ENCODE results near the gene PPIB.
"Not testable (repeated sequence)": the region's sequence is repeated elsewhere in the genome, so short reads cannot be mapped to it uniquely, and the experiment has no call there.

The PPIB gene

DNA sequence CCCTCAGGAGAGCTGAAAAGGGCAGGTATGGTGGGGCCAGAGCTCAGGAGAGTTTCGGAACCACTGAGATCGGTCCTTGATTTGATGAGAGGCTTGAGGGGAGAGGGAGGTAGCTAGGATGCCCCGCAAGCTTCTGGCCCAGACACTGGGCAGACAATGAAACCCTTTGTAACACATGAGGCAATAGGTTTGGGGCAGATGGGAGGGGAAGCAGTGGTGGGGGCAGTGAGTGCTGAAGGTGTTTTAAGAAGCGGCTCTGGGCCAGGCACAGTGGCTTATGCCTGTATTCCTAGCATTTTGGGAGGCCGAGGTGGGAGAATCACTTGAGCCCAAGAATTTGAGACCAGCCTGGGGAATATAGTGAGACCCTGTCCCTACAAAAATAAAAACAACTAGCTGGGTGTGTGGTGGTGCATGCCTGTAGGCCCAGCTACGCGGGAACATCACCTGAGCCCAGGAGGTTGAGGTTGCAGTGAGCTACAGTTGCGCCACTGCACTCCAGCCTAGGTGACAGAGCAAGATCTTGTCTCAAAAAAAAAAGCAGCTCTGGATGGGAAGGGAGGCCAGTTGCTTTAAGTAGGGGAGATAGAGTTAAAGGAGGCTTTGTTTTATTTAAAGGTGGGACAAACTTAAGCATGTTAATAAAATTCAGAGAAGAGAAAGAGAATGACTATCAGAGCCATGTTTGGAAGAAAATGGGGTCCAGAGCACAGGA lies 20.9 kb downstream of the PPIB start:
- no peak for DNase-seq (ENCODE audit: low spot score)

DNA sequence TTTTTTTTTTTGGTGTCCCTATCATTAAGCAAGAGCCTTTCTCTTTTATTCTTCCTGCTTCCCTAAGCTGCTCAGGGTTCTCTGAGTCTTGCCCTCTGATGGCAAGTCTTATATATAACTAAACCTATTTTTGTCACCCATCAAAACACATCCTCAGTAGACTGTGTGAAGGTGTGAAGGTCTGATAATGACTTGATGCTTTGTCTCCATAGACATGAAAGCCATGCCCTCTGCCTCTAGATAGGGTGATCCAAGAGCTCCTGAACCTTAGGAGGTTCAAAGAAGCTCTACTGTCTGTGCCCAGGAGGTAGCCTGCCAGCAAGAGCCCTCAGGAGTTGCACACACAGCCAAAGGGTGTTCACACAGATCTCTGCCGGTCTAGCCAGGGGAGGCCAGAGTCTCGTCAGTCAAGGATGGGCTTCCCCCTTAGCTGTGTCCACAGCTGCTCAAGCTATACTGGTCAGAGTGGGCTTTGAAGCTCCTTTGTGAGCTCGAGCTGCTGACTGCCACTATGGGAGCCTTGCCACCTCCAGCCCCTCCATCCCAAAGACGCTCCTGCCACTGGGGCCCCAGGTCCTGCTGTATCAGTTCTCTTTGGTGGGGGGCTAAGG lies 24.4 kb downstream of the PPIB start:
- DNase-seq (ENCODE audit: low spot score): no peak

- DNase-seq (ENCODE audit: low spot score): no peak
Observed at GRCh38 chr15:64137226-64137833, 25.5 kb downstream of the PPIB start.

- no peak for DNase-seq (ENCODE audit: low spot score)
Observed at GRCh38 chr15:64136347-64136746, 26.5 kb downstream of the PPIB start.

- no peak for DNase-seq (ENCODE audit: low spot score)
Observed at GRCh38 chr15:64134345-64134829, 28.4 kb downstream of the PPIB start.

DNA sequence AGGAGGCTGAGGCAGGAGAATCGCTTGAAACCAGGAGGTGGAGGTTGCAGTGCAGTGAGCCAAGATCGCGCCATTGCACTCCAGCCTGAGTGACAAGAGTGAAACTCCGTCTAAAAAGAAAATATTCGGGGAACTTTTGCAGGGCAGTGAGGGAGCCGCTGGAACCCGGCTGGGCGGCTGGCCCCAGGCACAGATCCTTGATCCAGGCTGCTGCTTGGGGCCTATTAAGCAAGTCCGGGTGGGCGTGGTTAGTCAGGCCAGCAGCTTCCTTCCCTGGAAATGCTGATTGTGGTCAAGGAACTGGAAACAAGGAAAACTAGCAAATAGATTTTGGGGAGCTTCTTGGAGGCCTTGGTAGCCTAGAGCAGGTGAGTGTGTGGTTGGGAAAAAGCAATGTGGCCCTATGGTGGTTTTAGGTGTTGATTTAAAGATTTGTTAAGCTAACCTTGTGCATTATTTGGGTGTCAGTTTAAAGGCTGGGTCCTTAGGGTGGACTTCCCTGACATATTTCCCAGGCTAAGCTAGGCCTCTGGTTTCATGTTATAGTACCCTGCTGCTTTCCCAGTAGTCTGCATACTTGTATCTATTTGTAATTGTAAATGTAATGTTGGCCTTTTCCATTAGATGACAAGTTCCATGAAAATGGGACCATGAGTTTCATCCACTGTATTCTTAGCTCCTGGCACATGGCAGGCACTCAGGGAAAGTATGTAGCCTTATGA lies 29.0 kb downstream of the PPIB start:
- no peak for DNase-seq (ENCODE audit: low spot score)

DNA sequence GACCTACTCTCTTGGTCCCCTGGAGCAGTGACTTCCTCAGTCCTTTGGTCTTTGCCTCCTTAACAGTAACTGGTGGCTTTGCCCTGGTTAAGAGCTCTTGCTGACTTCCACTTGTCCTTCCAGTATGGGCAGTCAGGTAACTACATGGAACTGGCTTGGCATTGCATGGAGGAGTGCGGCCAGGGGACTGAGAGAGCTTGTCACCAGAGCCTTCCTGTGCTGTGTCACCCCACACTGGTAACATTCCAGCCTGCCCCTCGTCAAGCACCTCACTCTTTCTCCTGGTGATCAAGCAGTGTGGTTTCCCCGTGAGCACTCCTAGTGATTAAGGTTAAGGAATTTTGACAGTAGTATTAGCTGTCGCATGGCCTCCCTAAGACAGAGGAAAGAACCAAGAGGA lies 30.6 kb downstream of the PPIB start:
- DNase-seq (ENCODE audit: low spot score): no peak

DNA sequence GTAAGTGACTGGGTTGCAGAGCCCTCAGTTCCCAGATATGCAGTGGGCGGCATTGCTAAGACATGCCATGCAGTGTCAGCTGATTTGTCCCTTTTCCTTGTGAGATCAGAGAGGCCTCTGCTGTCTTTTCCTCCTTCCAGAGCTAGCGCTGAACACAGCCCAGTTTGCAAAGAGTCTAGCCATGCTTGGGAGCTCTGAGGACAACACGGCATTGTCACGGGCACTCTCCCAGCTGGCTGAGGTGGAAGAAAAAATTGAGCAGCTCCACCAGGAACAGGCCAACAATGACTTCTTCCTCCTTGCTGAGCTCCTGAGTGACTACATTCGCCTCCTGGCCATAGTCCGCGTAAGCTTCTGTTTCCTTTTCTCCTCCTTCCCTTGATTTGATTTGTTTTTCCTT lies 31.3 kb downstream of the PPIB start:
- no peak for DNase-seq (ENCODE audit: low spot score)

- DNase-seq (ENCODE audit: low spot score): no peak
Observed at GRCh38 chr15:64130159-64130558, 32.7 kb downstream of the PPIB start.

DNA sequence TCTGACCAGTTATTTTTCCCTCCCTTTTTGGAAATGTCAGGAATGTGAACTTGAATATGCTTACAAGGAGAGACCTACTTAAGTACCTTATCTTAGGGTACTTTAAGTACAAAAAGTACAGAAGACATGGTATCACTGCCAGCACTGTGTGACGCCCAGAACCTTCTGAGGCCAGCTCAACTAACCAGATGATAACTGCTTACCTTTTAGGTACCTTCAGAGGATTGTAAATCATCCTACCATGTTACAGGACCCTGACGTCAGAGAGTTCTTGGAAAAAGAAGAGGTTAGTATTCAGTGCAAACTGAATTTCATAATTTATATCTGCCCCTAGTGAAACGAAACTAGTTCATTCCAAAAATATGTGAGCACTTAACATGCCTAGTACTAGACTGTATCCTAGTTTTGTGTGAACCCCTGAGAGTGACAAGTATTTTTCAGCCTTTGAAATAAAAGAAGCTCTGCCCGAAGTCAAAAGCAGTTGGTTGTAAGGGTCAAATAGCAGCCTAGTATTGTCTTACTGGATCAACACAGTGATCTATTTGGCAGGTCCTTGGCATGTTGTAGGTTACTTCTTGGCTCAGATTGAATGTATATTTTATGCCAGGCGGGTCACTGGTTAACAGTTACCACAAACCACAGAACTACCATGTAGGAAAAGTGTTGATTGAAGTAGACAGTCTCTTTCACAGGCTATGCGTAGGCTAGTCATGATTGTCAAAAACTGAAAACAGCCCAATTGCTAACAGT lies 35.1 kb downstream of the PPIB start:
- no peak for DNase-seq (ENCODE audit: low spot score)

GRCh38 chr15:64125978-64126377 lies 36.8 kb downstream of the PPIB start:
- DNase-seq (ENCODE audit: low spot score): no peak

DNA sequence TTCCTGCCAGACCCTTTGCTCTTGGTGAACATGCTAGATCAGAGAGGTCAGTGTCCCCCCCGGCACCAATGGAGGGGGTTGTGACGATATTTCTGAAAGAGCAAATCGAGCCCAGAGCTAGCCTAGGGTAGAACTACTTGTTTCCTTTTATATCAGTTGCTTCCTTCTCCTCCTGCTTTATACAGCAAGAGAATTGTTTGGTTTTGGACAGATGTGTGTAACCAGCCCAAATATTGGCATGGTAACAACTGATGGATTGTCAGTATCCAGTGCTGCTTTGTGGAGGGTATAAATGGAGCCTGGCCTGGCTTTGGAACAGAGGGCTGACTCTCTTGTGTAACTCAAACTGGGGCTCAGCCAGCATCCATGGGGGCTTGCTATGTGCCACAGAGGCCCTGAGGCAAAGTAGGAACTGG lies 39.9 kb downstream of the PPIB start:
- DNase-seq (ENCODE audit: low spot score): no peak

GRCh38 chr15:64122444-64122843 lies 40.4 kb downstream of the PPIB start:
- no peak for DNase-seq (ENCODE audit: low spot score)

- no peak for DNase-seq (ENCODE audit: low spot score)
Observed at GRCh38 chr15:64121614-64122013, 41.2 kb downstream of the PPIB start.

DNA sequence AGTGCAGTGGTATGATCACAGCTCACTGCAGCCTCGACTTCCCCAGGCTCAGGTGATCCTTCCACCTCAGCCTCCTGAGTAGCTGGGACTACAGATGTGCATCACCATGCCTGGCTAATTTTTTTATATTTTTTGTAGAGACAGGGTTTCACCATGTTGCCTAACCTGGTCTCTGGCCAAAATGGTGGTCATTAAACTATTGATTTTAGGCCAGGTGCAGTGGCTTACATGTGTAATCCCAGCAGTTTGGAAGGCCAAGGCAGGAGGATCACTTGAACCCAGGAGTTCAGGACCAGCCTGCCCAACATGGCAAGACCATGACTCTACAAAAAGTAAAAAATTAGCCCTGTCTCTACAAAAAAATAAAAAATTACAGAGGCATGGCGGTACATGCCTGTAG lies 42.5 kb downstream of the PPIB start:
- not testable (repeated sequence) for DNase-seq (ENCODE audit: low spot score)

DNA sequence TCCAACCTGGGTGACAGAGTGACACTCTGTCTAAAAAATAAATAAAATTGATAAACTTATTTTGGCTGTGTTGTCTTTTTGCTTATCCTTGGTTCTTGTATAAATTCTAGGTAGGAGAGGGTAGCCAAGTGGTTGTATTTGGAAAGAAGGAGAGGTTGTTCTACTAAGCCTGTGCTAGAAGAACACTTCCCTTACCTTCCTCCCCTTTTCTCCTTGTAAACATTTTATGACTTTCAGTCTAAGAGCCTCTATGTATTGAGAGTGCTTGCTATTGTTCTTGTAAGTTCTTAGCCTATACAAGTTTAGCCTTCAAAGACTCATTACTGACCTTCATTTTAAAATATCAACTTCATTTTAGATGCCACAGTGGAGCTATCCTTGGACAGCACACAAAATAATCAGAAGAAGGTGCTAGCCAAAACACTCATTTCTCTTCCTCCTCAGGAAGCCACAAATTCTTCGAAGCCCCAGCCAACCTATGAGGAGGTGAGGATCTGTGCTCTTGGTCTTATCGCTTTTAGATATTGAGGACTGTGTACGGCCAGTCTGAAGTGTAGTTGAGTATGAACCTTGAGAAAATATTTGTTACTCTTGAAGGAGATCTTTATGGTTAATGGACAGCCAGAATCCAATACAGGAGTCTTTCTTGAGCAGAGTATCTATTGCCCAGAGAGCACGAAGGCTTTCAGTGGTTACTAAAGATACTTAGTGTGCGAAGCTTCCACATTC lies 44.9 kb downstream of the PPIB start:
- no peak for DNase-seq (ENCODE audit: low spot score)

DNA sequence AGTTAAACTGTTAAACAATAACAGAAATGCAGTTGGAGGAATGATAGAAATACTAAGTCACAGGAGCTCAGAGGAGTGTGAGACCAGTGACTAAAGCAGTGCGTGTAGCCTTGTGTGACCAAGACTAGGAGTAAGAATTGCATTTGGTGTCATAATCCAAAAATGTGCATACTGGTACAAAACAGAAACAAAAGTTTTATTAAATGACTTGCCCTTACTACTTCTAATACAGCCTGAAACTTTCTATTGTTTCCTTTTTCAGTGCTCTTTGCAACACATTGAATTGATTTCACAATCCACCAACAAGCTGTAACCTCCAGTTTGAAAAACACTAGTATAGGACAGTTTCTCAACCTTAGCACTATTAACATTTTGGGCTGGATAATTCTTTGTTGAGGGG lies 49.9 kb downstream of the PPIB start:
- no peak for DNase-seq (ENCODE audit: low spot score)

- DNase-seq (ENCODE audit: low spot score): no peak
Observed at GRCh38 chr15:64112073-64112772, 50.6 kb downstream of the PPIB start.

DNA sequence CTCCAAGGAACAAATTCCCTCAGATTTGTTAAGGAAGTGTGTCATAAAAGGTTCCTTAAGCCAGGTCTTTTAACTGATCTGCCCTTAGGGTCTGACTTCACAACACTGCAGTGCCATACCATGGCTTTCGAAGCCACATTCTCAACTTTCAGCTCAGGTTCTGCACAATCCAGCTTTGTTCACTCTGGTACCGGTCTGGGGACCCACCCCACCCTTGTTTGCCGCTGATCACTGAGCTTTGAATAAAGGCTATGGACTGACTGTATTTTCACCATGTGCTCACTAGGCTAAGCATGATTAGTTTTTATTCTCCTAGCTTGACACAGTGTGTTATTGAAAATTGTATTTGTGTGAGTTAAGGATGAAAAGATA lies 51.2 kb downstream of the PPIB start:
- DNase-seq (ENCODE audit: low spot score): no peak

GRCh38 chr15:64110950-64111678 lies 51.7 kb downstream of the PPIB start:
- DNase-seq (ENCODE audit: low spot score): no peak

Measured in LoVo (cell line).